MCF 10A (cell line): ENCODE measurements around the gene KDM5B. TPM values are rescaled to one million over a fixed set of nuclear protein-coding genes. Genes with fewer than 3 reads are reported as not detected.
A peak's percentile ranks its signal among the peaks of the same experiment; 100 is the strongest.

Experiments used
- BruUV-seq: library from RNA; stranded (reverse); fragments of 400-500 nt; replicated peaks from 2 replicates; lab custom pipeline; 2021; lab: Mats Ljungman, UMichigan
- CTCF ChIA-PET: fragments of 300-600 bp; sonication (Branson Sonifier 250); formaldehyde crosslinking; extraction: SDS; loops from one replicate; lab custom pipeline; 2021; ENCODE audit warnings: antibody characterized with exemption, inconsistent platforms; lab: Yijun Ruan, JAX
- POLR2A ChIA-PET: fragments of 300-600, 350-650 bp; sonication (Branson Sonifier 250); formaldehyde crosslinking; extraction: SDS; loops from one replicate; lab custom pipeline; 2020; ENCODE audit warnings: antibody characterized with exemption, inconsistent platforms; lab: Yijun Ruan, JAX
- DNase-seq: peaks from one replicate; pipeline ENCODE4 v3.0.0-alpha.2; 2018; ENCODE audit not compliant: unreplicated experiment
- H3K27ac Mint-ChIP-seq: one replicate; pipeline ENCODE4 v1.8.0; 2022; ENCODE audit warnings: mild to moderate bottlenecking, low read depth, mixed read lengths; ENCODE audit not compliant: unreplicated experiment
- H3K27me3 Mint-ChIP-seq: one replicate; pipeline ENCODE4 v1.8.0; 2022; ENCODE audit warnings: mixed read lengths; ENCODE audit not compliant: insufficient read depth, unreplicated experiment
- H3K36me3 Mint-ChIP-seq: one replicate; pipeline ENCODE4 v1.8.0; 2022; ENCODE audit warnings: mild to moderate bottlenecking, moderate library complexity, mixed read lengths; ENCODE audit not compliant: insufficient read depth, unreplicated experiment
- H3K4me1 Mint-ChIP-seq: one replicate; pipeline ENCODE4 v1.8.0; 2022; ENCODE audit warnings: mixed read lengths; ENCODE audit not compliant: insufficient read depth, unreplicated experiment
- H3K4me3 Mint-ChIP-seq: one replicate; pipeline ENCODE4 v1.8.0; 2022; ENCODE audit warnings: mild to moderate bottlenecking, moderate library complexity, mixed read lengths; ENCODE audit not compliant: unreplicated experiment
- H3K9me3 Mint-ChIP-seq: one replicate; pipeline ENCODE4 v1.8.0; 2022; ENCODE audit warnings: mixed read lengths; ENCODE audit not compliant: unreplicated experiment
- intact Hi-C: fragments of 100-400 bp; cut with micrococcal nuclease; formaldehyde crosslinking; loops from 2 replicates; pipeline ENCODE4 v1.14.1; 2022
- total RNA-seq: library from RNA; stranded (reverse); gene quantifications from 2 replicates; pipeline ENCODE4 v1.2.3, GENCODE V29; 2022
- TF ChIP-seq, protein P1 (sequence below): fragments of 200-600 bp; IDR thresholded peaks from one replicate; pipeline ENCODE4 v1.8.0; 2022; ENCODE audit warnings: antibody characterized with exemption, mild to moderate bottlenecking; ENCODE audit not compliant: unreplicated experiment

Gene KDM5B
- total RNA-seq, 1 experiment from 2014 or later: 180 TPM

DNA sequence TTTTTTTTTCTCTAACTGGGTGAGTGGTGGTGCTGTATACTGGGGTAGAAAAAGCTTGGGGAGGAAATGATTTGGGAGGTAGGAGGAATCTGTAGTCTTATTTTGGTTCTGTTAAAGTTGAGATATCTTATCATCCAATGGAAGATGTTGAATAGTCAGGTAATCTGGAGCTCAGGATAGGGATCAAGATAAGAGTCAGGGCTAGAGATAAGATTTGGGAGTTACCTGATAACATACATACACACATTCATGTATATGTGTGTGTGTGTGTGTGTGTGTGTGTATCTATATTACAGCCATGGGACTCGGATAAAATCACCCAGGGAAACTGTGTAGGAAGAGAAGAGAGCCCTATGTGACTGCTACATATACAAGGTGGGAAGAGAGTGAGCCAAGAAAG is 10.6 kb upstream of the KDM5B start:
- CTCF ChIA-PET: no interaction called here
- DNase-seq: no peak
- Mint-ChIP-seq H3K36me3 (no peaks in the 10 kb centered on the region), H3K4me3 (no peak overlapping the region), H3K27me3 (peaks cover 26% of the 10 kb centered on the region), H3K9me3 (no peaks in the 10 kb centered on the region), H3K27ac (no peak overlapping the region), H3K4me1 (peaks cover 6% of the 10 kb centered on the region)
- POLR2A ChIA-PET: interaction anchor here (2.0 to 3.0 kb wide), 2 partner anchors 8 to 16 kb away, joined by 5 to 27 read pairs; partner anchors contain the start of gene PCAT6
- intact Hi-C loops: no loop called here
- BruUV-seq: no TSS peak
- TF ChIP-seq, protein P1, sequence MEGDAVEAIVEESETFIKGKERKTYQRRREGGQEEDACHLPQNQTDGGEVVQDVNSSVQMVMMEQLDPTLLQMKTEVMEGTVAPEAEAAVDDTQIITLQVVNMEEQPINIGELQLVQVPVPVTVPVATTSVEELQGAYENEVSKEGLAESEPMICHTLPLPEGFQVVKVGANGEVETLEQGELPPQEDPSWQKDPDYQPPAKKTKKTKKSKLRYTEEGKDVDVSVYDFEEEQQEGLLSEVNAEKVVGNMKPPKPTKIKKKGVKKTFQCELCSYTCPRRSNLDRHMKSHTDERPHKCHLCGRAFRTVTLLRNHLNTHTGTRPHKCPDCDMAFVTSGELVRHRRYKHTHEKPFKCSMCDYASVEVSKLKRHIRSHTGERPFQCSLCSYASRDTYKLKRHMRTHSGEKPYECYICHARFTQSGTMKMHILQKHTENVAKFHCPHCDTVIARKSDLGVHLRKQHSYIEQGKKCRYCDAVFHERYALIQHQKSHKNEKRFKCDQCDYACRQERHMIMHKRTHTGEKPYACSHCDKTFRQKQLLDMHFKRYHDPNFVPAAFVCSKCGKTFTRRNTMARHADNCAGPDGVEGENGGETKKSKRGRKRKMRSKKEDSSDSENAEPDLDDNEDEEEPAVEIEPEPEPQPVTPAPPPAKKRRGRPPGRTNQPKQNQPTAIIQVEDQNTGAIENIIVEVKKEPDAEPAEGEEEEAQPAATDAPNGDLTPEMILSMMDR: no peak

DNA sequence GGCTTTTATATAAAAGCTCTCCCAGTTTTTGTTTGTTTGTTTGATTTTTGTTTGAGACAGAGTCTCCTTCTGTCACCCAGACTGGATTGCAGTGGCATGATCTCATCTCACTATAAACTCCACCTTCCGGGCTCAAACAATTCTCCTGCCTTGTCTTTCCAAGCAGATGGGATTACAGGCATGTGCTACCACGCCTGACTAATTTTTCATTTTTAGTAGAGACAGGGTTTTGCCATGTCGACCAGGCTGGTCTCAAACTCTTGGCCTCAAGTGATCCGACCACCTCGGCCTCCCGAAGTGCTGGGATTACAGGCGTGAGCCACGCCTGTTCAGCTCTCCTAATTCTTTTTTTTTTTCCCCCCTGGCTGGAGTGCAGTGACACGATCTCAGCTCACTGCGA is 6.9 kb upstream of the KDM5B start:
- no peak for DNase-seq
- peaks cover 14% of the 10 kb centered on the region for H3K4me1 Mint-ChIP-seq
- peaks cover 26% of the 10 kb centered on the region for H3K27me3 Mint-ChIP-seq
- peaks cover 8% of the 10 kb centered on the region for H3K36me3 Mint-ChIP-seq
- H3K4me3 Mint-ChIP-seq: no peak overlapping the region
- TF ChIP-seq, protein P1: no peak
- ChIA-PET POLR2A (interaction anchor here (1.2 to 2.4 kb wide), 3 partner anchors 9 to 73 kb away, joined by 3 to 10 read pairs (median 5); no protein-coding TSS in a partner anchor), CTCF (no interaction called here)
- H3K27ac Mint-ChIP-seq: no peak overlapping the region
- H3K9me3 Mint-ChIP-seq: no peaks in the 10 kb centered on the region
- no TSS peak for BruUV-seq
- intact Hi-C loops: no loop called here

DNA sequence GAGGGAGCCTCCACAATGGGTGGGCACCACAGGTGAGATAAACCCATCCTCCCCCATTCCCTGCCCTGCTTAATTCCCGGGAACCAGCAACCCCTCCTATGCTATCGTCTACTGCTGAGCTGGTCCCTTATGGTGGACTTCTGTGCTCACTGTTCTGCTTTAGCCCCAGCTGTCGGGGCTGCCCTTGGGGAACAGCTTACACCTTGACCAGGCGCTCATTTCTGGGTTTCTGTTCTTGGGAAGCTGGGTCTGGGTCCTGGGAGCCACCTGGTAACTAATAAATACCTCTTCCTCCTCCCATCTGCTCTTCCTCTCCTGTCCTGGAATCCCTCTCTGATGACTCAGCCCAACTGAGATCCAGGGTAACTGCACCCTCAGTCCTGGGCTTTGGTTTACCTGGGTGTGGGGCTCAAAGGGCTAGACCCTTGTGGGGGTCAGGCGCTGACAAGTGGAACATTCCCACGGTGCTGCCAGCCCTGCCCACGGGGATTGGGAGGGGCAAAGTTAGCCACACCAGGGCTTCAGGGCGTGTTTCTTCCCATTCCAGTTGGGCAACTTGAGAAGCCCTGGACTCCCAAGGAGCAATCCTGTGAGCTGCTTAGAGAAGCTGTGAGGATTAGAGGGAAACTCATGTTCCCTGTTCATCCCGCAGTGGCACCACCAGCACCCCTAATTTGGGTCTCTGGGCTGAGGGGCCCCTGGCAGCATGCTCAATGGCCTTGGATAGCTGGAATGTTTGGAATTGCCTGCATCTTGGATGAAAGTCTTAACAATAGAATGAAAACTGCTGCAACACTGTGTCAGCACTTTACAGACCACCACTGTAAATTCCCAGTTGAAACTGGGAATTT is 4.2 kb upstream of the KDM5B start:
- intact Hi-C loops: no loop called here
- H3K4me3 Mint-ChIP-seq: peak overlapping the region; percentile 81
- no peaks in the 10 kb centered on the region for H3K9me3 Mint-ChIP-seq
- DNase-seq: no peak
- TF ChIP-seq, protein P1: no peak
- peaks cover 24% of the 10 kb centered on the region for H3K4me1 Mint-ChIP-seq
- peak overlapping the region; percentile 65 for H3K27ac Mint-ChIP-seq
- CTCF ChIA-PET: interaction anchor here (0.5 to 1.3 kb wide), 6 partner anchors 35 to 187 kb away, joined by 3 to 7 read pairs (median 3); no protein-coding TSS in a partner anchor
- POLR2A ChIA-PET: interaction anchor here (0.6 to 3.9 kb wide), 11 partner anchors 8 to 182 kb away, joined by 3 to 38 read pairs (median 4); partner anchors contain the start of gene RABIF
- peaks cover 6% of the 10 kb centered on the region for H3K27me3 Mint-ChIP-seq
- peaks cover 8% of the 10 kb centered on the region for H3K36me3 Mint-ChIP-seq
- BruUV-seq: no TSS peak
